Endodermal cell (in vitro differentiated cells): ENCODE measurements around the gene ENSA. TPM values are rescaled to one million over a fixed set of nuclear protein-coding genes. Genes with fewer than 3 reads are reported as not detected.
"Not testable (repeated sequence)": the region's sequence is repeated elsewhere in the genome, so short reads cannot be mapped to it uniquely, and the experiment has no call there.

Source experiments
- DNase-seq: peaks from one replicate; pipeline ENCODE4 v3.0.0-alpha.2; 2017
- H3K27ac ChIP-seq: 2 replicates; pipeline ENCODE4 v1.5.1; 2013; ENCODE audit warnings: mild to moderate bottlenecking, low read depth, low read length, moderate library complexity
- H3K27me3 ChIP-seq: 2 replicates; pipeline ENCODE4 v1.6.1; 2013; ENCODE audit warnings: mild to moderate bottlenecking, low read length, moderate library complexity; ENCODE audit not compliant: insufficient read depth, control insufficient read depth, poor library complexity, severe bottlenecking
- H3K36me3 ChIP-seq: 2 replicates; pipeline ENCODE4 v1.7.0; 2013; ENCODE audit warnings: mild to moderate bottlenecking, low read length, moderate library complexity; ENCODE audit not compliant: control insufficient read depth, insufficient read depth
- H3K4me1 ChIP-seq: one replicate; pipeline ENCODE4 v1.7.0; 2013; ENCODE audit warnings: low read length; ENCODE audit not compliant: control insufficient read depth, insufficient read depth
- H3K4me3 ChIP-seq: 2 replicates; pipeline ENCODE4 v1.5.1; 2013; ENCODE audit warnings: mild to moderate bottlenecking, low read length, moderate library complexity
- H3K9ac ChIP-seq: 2 replicates; pipeline ENCODE4 v1.6.1; 2013; ENCODE audit warnings: mild to moderate bottlenecking, low read length, moderate library complexity; ENCODE audit not compliant: poor library complexity, severe bottlenecking; ENCODE audit errors: extremely low read depth
- H3K9me3 ChIP-seq: 2 replicates; pipeline ENCODE4 v1.6.1; 2013; ENCODE audit warnings: mild to moderate bottlenecking, low read length, moderate library complexity; ENCODE audit not compliant: control insufficient read depth
- H3K27ac Mint-ChIP-seq: 2 replicates; pipeline ENCODE4 v1.8.0; 2020; ENCODE audit warnings: mixed read lengths
- H3K27me3 Mint-ChIP-seq: 2 replicates; pipeline ENCODE4 v1.8.0; 2021; ENCODE audit warnings: mild to moderate bottlenecking, mixed read lengths; ENCODE audit not compliant: insufficient read depth
- H3K36me3 Mint-ChIP-seq: 2 replicates; pipeline ENCODE4 v1.8.0; 2020; ENCODE audit warnings: low read depth, mixed read lengths
- H3K4me1 Mint-ChIP-seq: 2 replicates; pipeline ENCODE4 v1.8.0; 2020; ENCODE audit warnings: mixed read lengths
- H3K4me3 Mint-ChIP-seq: 2 replicates; pipeline ENCODE4 v1.8.0; 2020; ENCODE audit warnings: mild to moderate bottlenecking, moderate library complexity, mixed read lengths
- H3K9me3 Mint-ChIP-seq: 2 replicates; pipeline ENCODE4 v1.8.0; 2020; ENCODE audit warnings: mild to moderate bottlenecking, mixed read lengths
- CTCF ChIP-seq: fragments of 200-600 bp; sonication (generic); conservative IDR thresholded peaks from 2 replicates; pipeline ENCODE4 v1.5.0; 2021; ENCODE audit warnings: antibody characterized with exemption, mild to moderate bottlenecking
- WGBS, 2 experiments: methylation state at CpG; one replicate each; pipeline versions ENCODE4 v1.1.5 to v1.1.7; 2013; ENCODE audit warnings: missing lambda C conversion rate in 2 of 2, mixed read lengths in 1 of 2; ENCODE audit not compliant: insufficient coverage in 1 of 2, insufficient read length in 1 of 2; 5-methylcytosine and 5-hydroxymethylcytosine counted together
- total RNA-seq, 2 donors: library from RNA; stranded (reverse); fragmentation: NEBNext Ultra II Directional in 1 of 2; extraction: Animal tissue kit (Norgen Biotek cat#: 25700) in 1 of 2; gene quantifications; 2 replicates in 1 of 2; 3 replicates in 1 of 2; pipeline ENCODE4 v1.2.1, GENCODE V29; 2021

The ENSA gene
- total RNA-seq, 2 donors from 2014 or later: 266 to 364 TPM

GRCh38 chr1:150580966-150581365 lies 48.4 kb downstream of the ENSA start:
- WGBS, 2 experiments: 96 to 100% methylated on average over 3 of the region's 3 CpGs
- not testable (repeated sequence) for H3K4me3 ChIP-seq, H3K27me3 Mint-ChIP-seq, H3K4me1 Mint-ChIP-seq, H3K27me3 ChIP-seq, H3K4me1 ChIP-seq, H3K9me3 Mint-ChIP-seq, H3K9me3 ChIP-seq, H3K27ac ChIP-seq, H3K9ac ChIP-seq, DNase-seq
- H3K4me3 Mint-ChIP-seq: peak overlapping the region; percentile 98
- peaks cover 41% of the 10 kb centered on the region for H3K36me3 Mint-ChIP-seq
- peak overlapping the region; percentile 99 for H3K27ac Mint-ChIP-seq
- H3K36me3 ChIP-seq: peaks cover 30% of the 10 kb centered on the region

DNA sequence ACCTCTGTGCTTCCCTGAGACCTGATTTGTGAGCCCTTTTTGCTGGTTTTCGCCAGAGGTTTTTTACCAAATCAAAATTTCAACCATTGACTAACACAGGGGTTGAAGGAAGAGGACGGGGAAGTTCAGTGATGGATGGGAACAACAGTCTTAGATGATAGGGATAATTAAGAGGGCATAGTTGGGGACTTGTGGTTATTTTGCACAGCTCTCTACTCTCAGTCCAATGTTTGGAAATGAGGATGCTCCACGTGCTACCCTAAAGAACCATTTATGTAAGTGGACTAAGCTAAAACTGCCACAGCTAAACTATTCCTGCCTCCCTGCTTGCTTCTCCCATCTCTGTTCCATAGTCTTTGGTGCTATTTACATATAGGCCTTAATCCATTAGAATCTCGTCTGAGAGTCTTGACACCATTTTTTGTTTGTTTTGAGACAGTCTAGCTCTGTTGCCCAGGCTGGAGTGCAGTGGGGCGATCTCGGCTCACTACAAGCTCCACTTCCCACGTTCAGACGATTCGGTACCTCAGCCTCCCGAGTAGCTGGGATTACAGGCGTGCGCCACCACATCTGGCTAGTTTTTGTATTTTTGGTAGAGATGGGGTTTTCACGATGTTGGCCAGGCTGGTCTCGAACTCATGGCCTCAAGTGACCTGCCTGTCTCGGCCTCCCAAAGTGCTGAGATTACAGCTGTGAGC lies 49.3 kb downstream of the ENSA start:
- Mint-ChIP-seq H3K36me3 (peaks cover 44% of the 10 kb centered on the region), H3K27me3 (no peaks in the 10 kb centered on the region), H3K27ac (peak overlapping the region; percentile 99), H3K4me3 (peak overlapping the region; percentile 98), H3K9me3 (no peaks in the 10 kb centered on the region), H3K4me1 (peaks cover 16% of the 10 kb centered on the region)
- Histone ChIP-seq H3K36me3 (peaks cover 38% of the 10 kb centered on the region), H3K9ac (peak overlapping the region; percentile 84), H3K4me1 (no peaks in the 10 kb centered on the region), H3K27me3 (no peaks in the 10 kb centered on the region), H3K9me3 (no peaks in the 10 kb centered on the region), H3K4me3 (peak overlapping the region; percentile 90), H3K27ac (peak overlapping the region; percentile 100)
- WGBS, 2 experiments: 81 to 82% methylated on average over 6 to 15 of the region's 15 CpGs
- no peak for TF ChIP-seq CTCF
- no peak for DNase-seq

GRCh38 chr1:150579110-150579944 lies 50.1 kb downstream of the ENSA start, which contains the start of gene MCL1:
Gene MCL1, minus strand, starts transcription at chr1:150579610. Its CDS starts 80 bp downstream, at chr1:150579530.
- peak; percentile 97 for DNase-seq
- no peak for TF ChIP-seq CTCF
- Mint-ChIP-seq H3K4me1 (peaks cover 23% of the 10 kb centered on the region), H3K27me3 (no peaks in the 10 kb centered on the region), H3K4me3 (peak within 1 kb of the TSS; percentile 98), H3K36me3 (peaks cover 48% of the 10 kb centered on the region), H3K27ac (peak within 1 kb of the TSS; percentile 100), H3K9me3 (no peaks in the 10 kb centered on the region)
- Histone ChIP-seq H3K27ac (peak within 1 kb of the TSS; percentile 100), H3K9me3 (no peaks in the 10 kb centered on the region), H3K36me3 (peaks cover 46% of the 10 kb centered on the region), H3K9ac (peak within 1 kb of the TSS; percentile 100), H3K27me3 (no peaks in the 10 kb centered on the region), H3K4me1 (peaks cover 6% of the 10 kb centered on the region), H3K4me3 (peak within 1 kb of the TSS; percentile 92)
- WGBS, 2 experiments: 0% methylated on average over 39 to 94 of the region's 94 CpGs
